OCI-LY1 (cell line): ENCODE measurements around the gene WDFY4.

Experiments used
- H2AFZ ChIP-seq: fragments of 200-600 bp; sonication (generic), shearing (Covaris generic); 2 replicates; pipeline ENCODE4 v1.6.0; 2014; ENCODE audit warnings: antibody characterized with exemption, mild to moderate bottlenecking, low read length
- H3F3A ChIP-seq: fragments of 200-600 bp; sonication (generic), shearing (Covaris generic); 2 replicates; pipeline ENCODE4 v1.6.0; 2014; ENCODE audit warnings: mild to moderate bottlenecking, antibody characterized with exemption, low read length, moderate library complexity; ENCODE audit not compliant: insufficient read depth
- H3K27ac ChIP-seq: fragments of 200-600 bp; sonication (generic); 2 replicates; pipeline ENCODE4 v1.5.1; 2014; ENCODE audit warnings: low read length, mixed run types, mild to moderate bottlenecking, low read depth; ENCODE audit not compliant: poor library complexity, severe bottlenecking
- H3K27me3 ChIP-seq: fragments of 200-600 bp; sonication (generic); 2 replicates; pipeline ENCODE4 v1.6.0; 2014; ENCODE audit warnings: antibody characterized with exemption, mild to moderate bottlenecking, low read length, moderate library complexity; ENCODE audit not compliant: insufficient read depth
- H3K36me3 ChIP-seq: fragments of 200-600 bp; sonication (generic); 2 replicates; pipeline ENCODE4 v1.6.1; 2014; ENCODE audit warnings: mild to moderate bottlenecking, antibody characterized with exemption, low read length, moderate library complexity, mixed read lengths; ENCODE audit not compliant: insufficient read depth
- H3K4me1 ChIP-seq: fragments of 200-600 bp; sonication (generic); 2 replicates; pipeline ENCODE4 v1.5.1; 2014; ENCODE audit warnings: mild to moderate bottlenecking, low read length, moderate library complexity; ENCODE audit not compliant: insufficient read depth, severe bottlenecking
- H3K4me2 ChIP-seq: fragments of 200-600 bp; sonication (generic), shearing (Covaris generic); 2 replicates; pipeline ENCODE4 v1.6.1; 2014; ENCODE audit warnings: low read length
- H3K4me3 ChIP-seq: fragments of 200-600 bp; sonication (generic); 2 replicates; pipeline ENCODE4 v1.5.1; 2014; ENCODE audit warnings: low read length, low read depth, mild to moderate bottlenecking, mixed read lengths; ENCODE audit not compliant: poor library complexity, severe bottlenecking
- H3K79me2 ChIP-seq: fragments of 200-600 bp; shearing (Covaris generic); 2 replicates; pipeline ENCODE4 v1.6.1; 2016; ENCODE audit warnings: mixed run types, low read length, mixed read lengths; ENCODE audit not compliant: insufficient read depth
- H3K9ac ChIP-seq: fragments of 200-600 bp; sonication (generic), shearing (Covaris generic); 2 replicates; pipeline ENCODE4 v1.6.1; 2014; ENCODE audit warnings: mild to moderate bottlenecking, low read length, mixed read lengths
- H3K9me2 ChIP-seq: fragments of 200-600 bp; sonication (generic), shearing (Covaris generic); 2 replicates; pipeline ENCODE4 v1.6.1; 2014; ENCODE audit warnings: low read depth, mild to moderate bottlenecking, low read length, mixed read lengths
- H3K9me3 ChIP-seq: fragments of 200-600 bp; shearing (Covaris generic); 2 replicates; pipeline ENCODE4 v1.6.1; 2014; ENCODE audit warnings: low read length, mixed read lengths
- H4K20me1 ChIP-seq: fragments of 200-600 bp; sonication (generic), shearing (Covaris generic); 2 replicates; pipeline ENCODE4 v1.6.0; 2016; ENCODE audit warnings: mild to moderate bottlenecking, low read length; ENCODE audit not compliant: insufficient read depth
- EZH2 ChIP-seq: fragments of 200-600 bp; sonication (generic), shearing (Covaris generic); IDR thresholded peaks from 2 replicates; pipeline ENCODE4 v1.8.0; 2017; ENCODE audit warnings: borderline replicate concordance, mixed run types, mild to moderate bottlenecking, antibody characterized with exemption, low read length, moderate library complexity, mixed read lengths
- TF ChIP-seq, protein P1 (sequence below): fragments of 200-600 bp; sonication (generic), shearing (Covaris generic); IDR thresholded peaks from 2 replicates; pipeline ENCODE4 v1.5.1; 2017; ENCODE audit warnings: mild to moderate bottlenecking, antibody characterized with exemption, low read length, moderate library complexity, mixed read lengths

Gene WDFY4

DNA sequence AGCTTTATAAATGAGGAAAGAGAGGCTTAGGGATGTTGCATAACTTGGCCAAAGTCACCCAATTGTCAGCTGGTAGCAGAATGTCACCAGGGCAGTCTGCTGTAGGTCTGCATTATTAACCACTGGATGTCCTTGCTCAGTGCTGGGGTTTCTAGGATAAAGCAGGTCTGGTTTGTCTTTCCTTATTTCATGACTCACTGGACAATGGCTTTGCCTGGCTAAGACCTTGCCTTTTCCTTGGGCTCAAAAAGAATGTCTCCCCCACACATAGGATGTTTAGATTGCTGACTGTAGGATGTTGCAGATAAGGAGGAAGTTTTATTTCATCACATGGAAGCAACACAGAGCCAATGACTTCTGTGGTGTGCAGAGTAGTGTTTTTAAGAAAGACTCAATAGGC lies 29.4 kb downstream of the WDFY4 start:
- Histone ChIP-seq H4K20me1 (no peaks in the 10 kb centered on the region), H2AFZ (no peak overlapping the region), H3F3A (no peaks in the 10 kb centered on the region), H3K27me3 (no peaks in the 10 kb centered on the region), H3K4me2 (no peak overlapping the region), H3K9me3 (no peaks in the 10 kb centered on the region), H3K27ac (no peak overlapping the region), H3K36me3 (peaks cover 82% of the 10 kb centered on the region), H3K79me2 (0 out of 2 replicates have a peak, but pooled peaks cover 10% of the 10 kb centered on the region), H3K4me1 (peaks cover 15% of the 10 kb centered on the region), H3K9ac (no peak overlapping the region), H3K4me3 (no peak overlapping the region), H3K9me2 (no peaks in the 10 kb centered on the region)
- no peak for TF ChIP-seq EZH2
- TF ChIP-seq, protein P1, sequence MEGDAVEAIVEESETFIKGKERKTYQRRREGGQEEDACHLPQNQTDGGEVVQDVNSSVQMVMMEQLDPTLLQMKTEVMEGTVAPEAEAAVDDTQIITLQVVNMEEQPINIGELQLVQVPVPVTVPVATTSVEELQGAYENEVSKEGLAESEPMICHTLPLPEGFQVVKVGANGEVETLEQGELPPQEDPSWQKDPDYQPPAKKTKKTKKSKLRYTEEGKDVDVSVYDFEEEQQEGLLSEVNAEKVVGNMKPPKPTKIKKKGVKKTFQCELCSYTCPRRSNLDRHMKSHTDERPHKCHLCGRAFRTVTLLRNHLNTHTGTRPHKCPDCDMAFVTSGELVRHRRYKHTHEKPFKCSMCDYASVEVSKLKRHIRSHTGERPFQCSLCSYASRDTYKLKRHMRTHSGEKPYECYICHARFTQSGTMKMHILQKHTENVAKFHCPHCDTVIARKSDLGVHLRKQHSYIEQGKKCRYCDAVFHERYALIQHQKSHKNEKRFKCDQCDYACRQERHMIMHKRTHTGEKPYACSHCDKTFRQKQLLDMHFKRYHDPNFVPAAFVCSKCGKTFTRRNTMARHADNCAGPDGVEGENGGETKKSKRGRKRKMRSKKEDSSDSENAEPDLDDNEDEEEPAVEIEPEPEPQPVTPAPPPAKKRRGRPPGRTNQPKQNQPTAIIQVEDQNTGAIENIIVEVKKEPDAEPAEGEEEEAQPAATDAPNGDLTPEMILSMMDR, result no peak

DNA sequence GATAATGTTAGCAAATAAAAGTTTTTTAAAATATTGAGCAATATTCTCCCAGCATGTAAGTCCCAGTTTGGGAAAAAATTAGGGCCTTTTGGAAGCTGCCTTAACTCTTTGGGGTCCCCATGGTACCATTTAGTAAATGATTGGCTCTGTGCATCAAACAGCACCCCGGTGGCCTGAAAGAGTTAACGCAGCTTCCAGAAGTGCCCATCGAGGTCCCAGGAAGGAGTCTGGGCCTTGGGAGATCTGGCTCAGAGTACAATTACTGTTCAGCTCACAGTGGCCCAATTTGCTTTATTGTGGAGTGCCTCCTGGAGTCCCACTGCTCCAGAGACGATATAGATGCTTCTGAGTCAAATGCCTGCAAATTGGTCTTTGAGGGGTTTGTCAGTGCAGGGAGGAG lies 31.7 kb downstream of the WDFY4 start:
- no peak for TF ChIP-seq EZH2
- TF ChIP-seq, protein P1, result no peak
- no peaks in the 10 kb centered on the region for H3K27me3 ChIP-seq
- 0 out of 2 replicates have a peak, but pooled peaks cover 10% of the 10 kb centered on the region for H3K79me2 ChIP-seq
- H3K36me3 ChIP-seq, result peaks cover 81% of the 10 kb centered on the region
- no peaks in the 10 kb centered on the region for H4K20me1 ChIP-seq
- H3K4me1 ChIP-seq, result peaks cover 15% of the 10 kb centered on the region
- no peak overlapping the region for H3K4me3 ChIP-seq
- H2AFZ ChIP-seq, result no peak overlapping the region
- no peaks in the 10 kb centered on the region for H3K9me2 ChIP-seq
- no peak overlapping the region for H3K27ac ChIP-seq
- H3K9ac ChIP-seq, result no peak overlapping the region
- H3K4me2 ChIP-seq, result no peak overlapping the region
- no peaks in the 10 kb centered on the region for H3K9me3 ChIP-seq
- H3F3A ChIP-seq, result no peaks in the 10 kb centered on the region

DNA sequence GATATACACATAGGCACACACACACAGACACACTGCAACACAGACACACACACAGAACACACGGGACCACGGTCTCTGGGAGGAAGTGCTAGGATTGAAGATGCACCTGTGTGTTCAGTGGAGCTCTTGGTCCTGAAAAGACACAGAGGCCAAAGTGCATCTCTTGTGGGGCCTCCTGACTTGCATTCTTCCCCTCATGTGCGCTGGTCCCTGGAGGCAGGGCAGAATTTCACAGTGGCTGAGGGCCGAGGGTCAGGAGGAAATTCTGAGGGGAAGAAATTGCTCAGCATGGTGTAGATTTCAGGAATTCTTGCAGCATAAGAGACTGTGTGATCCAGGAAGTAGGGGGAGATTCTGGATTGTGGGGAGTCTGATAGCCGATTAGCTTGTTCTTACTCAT lies 35.9 kb downstream of the WDFY4 start:
- Histone ChIP-seq H3F3A (no peaks in the 10 kb centered on the region), H3K9me3 (no peaks in the 10 kb centered on the region), H3K9me2 (no peaks in the 10 kb centered on the region), H3K4me2 (no peak overlapping the region), H3K36me3 (peaks cover 81% of the 10 kb centered on the region), H3K27ac (no peak overlapping the region), H3K9ac (no peak overlapping the region), H3K79me2 (0 out of 2 replicates have a peak, but pooled peaks cover 10% of the 10 kb centered on the region), H3K4me3 (no peak overlapping the region), H4K20me1 (no peaks in the 10 kb centered on the region), H3K4me1 (peaks cover 15% of the 10 kb centered on the region), H3K27me3 (no peaks in the 10 kb centered on the region), H2AFZ (no peak overlapping the region)
- TF ChIP-seq, protein P1, result no peak
- TF ChIP-seq EZH2, result no peak
